ENCODE results near the gene POLR2B.

The POLR2B gene

DNA sequence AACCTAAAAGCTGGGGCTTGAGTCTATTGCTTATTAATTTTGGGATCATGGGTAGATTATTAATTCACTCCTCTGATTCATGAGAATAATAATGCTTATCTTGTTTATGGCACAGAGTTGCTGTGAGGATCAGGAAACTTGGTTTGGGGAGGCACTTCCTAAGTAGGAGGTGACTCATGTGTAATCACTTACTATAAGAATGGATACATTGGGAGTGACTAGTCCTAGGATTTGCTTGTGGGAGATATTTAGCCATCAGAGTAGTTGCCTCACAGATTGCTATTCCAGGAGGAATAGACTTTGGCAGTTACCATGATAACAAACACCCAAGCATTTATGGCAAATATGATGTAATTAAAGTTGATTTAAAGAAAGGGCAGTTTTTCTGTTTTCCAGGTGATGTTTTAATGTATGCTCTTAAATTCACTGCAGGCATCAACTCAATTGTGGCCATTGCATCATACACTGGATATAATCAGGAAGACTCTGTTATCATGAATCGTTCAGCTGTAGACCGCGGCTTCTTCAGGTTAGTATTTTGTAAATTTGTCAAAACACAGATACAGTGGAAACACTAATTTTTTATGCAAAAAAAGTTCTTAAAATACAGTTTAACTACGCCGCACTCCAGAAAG lies 41.9 kb downstream of the POLR2B start:
- WGBS (ENCODE audit: extremely low coverage, insufficient coverage, low lambda C conversion rate) = no CpG with 5 or more reads among the region's 5 CpGs

DNA sequence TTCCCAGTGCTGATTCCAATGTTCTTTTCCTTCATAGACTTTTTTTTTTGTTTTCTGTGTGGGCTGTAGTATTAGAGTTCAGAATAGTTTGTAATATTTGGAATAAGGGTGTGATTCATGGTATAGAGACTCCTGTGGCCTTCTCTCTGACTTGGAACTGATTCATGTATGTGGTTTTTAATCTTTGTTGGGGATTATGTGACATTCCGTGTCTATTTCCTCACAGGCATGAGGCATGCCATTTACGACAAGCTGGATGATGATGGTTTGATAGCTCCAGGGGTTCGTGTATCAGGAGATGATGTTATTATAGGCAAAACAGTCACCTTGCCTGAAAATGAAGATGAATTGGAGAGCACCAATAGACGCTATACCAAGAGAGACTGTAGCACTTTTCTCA lies 44.4 kb downstream of the POLR2B start:
- Histone ChIP-seq H4K8ac (ENCODE audit: low read depth, low read length) (no peak overlapping the region), H4K5ac (ENCODE audit: low read length) (no peak overlapping the region), H3K18ac (ENCODE audit: low read length) (no peak overlapping the region), H3K36me3 (ENCODE audit: control insufficient read depth, insufficient read depth, low read length) (peaks cover 15% of the 10 kb centered on the region), H3K23ac (ENCODE audit: low read length) (no peak overlapping the region), H3K4me2 (ENCODE audit: low read length) (no peak overlapping the region), H3K4me1 (ENCODE audit: control insufficient read depth, low read depth, low read length) (no peaks in the 10 kb centered on the region), H3K79me2 (ENCODE audit: control insufficient read depth, insufficient read depth, low read length) (no peaks in the 10 kb centered on the region), H3K9ac (ENCODE audit: low read length) (no peak overlapping the region), H3K4me3 (ENCODE audit: low read length) (no peak overlapping the region), H2AK5ac (ENCODE audit: low read length) (no peak overlapping the region), H3K27ac (ENCODE audit: low read depth, low read length) (no peak overlapping the region), H3K27me3 (ENCODE audit: insufficient read depth, low read length, poor library complexity) (no peaks in the 10 kb centered on the region), H2BK15ac (replicated peaks; ENCODE audit: low read depth) (no peak overlapping the region), H3K4ac (ENCODE audit: low read depth, low read length) (no peak overlapping the region), H2BK5ac (ENCODE audit: low read length) (no peak overlapping the region), H3K79me1 (ENCODE audit: low read length) (no peaks in the 10 kb centered on the region), H2BK120ac (ENCODE audit: low read depth, low read length) (no peak overlapping the region), H3K56ac (ENCODE audit: low read length) (no peak overlapping the region)
- no peak for DNase-seq
- no CpG with 5 or more reads among the region's 4 CpGs for WGBS (ENCODE audit: extremely low coverage, insufficient coverage, low lambda C conversion rate)

More for the DNA sequence above, 41.9 kb downstream of the POLR2B start:
- Histone ChIP-seq H3K9ac (ENCODE audit: low read length) (no peak overlapping the region), H3K79me2 (ENCODE audit: control insufficient read depth, insufficient read depth, low read length) (no peaks in the 10 kb centered on the region), H3K36me3 (ENCODE audit: control insufficient read depth, insufficient read depth, low read length) (peaks cover 21% of the 10 kb centered on the region), H2BK5ac (ENCODE audit: low read length) (no peak overlapping the region), H3K4me1 (ENCODE audit: control insufficient read depth, low read depth, low read length) (no peaks in the 10 kb centered on the region), H3K18ac (ENCODE audit: low read length) (no peak overlapping the region), H3K79me1 (ENCODE audit: low read length) (no peaks in the 10 kb centered on the region), H4K8ac (ENCODE audit: low read depth, low read length) (no peak overlapping the region), H2BK15ac (replicated peaks; ENCODE audit: low read depth) (no peak overlapping the region), H3K4me3 (ENCODE audit: low read length) (no peak overlapping the region), H3K27me3 (ENCODE audit: insufficient read depth, low read length, poor library complexity) (no peaks in the 10 kb centered on the region), H3K4ac (ENCODE audit: low read depth, low read length) (no peak overlapping the region), H3K27ac (ENCODE audit: low read depth, low read length) (no peak overlapping the region), H2BK120ac (ENCODE audit: low read depth, low read length) (no peak overlapping the region), H3K56ac (ENCODE audit: low read length) (no peak overlapping the region), H4K5ac (ENCODE audit: low read length) (no peak overlapping the region), H3K4me2 (ENCODE audit: low read length) (no peak overlapping the region), H3K23ac (ENCODE audit: low read length) (no peak overlapping the region), H2AK5ac (ENCODE audit: low read length) (no peak overlapping the region)
- no peak for DNase-seq

DNA sequence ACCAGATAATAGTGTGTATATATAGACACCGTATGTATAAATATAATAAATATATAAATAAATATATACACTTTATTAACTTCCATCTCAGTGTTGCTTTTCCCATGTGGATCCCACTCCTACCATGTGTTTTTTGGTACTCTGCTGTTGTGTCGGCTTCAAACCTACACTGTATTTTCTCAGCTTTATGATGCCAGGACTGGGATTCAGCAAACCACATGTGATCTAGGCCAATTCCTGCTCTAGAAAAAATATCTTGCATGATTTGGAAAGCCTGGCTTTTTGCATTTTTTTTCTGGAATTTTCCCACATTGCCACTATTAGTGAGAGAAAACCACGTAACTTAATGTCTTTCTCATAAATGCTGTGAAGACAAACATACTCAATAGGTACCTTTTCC lies 55.8 kb downstream of the POLR2B start:
- Histone ChIP-seq H3K9ac (ENCODE audit: low read length) (no peak overlapping the region), H3K4me2 (ENCODE audit: low read length) (no peak overlapping the region), H3K56ac (ENCODE audit: low read length) (no peak overlapping the region), H3K4ac (ENCODE audit: low read depth, low read length) (no peak overlapping the region), H4K8ac (ENCODE audit: low read depth, low read length) (no peak overlapping the region), H2BK120ac (ENCODE audit: low read depth, low read length) (no peak overlapping the region), H3K36me3 (ENCODE audit: control insufficient read depth, insufficient read depth, low read length) (peaks cover 3% of the 10 kb centered on the region), H3K4me3 (ENCODE audit: low read length) (no peak overlapping the region), H3K27ac (ENCODE audit: low read depth, low read length) (no peak overlapping the region), H2AK5ac (ENCODE audit: low read length) (no peak overlapping the region), H3K23ac (ENCODE audit: low read length) (no peak overlapping the region), H3K18ac (ENCODE audit: low read length) (no peak overlapping the region), H2BK5ac (ENCODE audit: low read length) (no peak overlapping the region), H4K5ac (ENCODE audit: low read length) (no peak overlapping the region), H3K79me1 (ENCODE audit: low read length) (no peaks in the 10 kb centered on the region), H3K79me2 (ENCODE audit: control insufficient read depth, insufficient read depth, low read length) (no peaks in the 10 kb centered on the region), H3K4me1 (ENCODE audit: control insufficient read depth, low read depth, low read length) (no peaks in the 10 kb centered on the region), H3K27me3 (ENCODE audit: insufficient read depth, low read length, poor library complexity) (no peaks in the 10 kb centered on the region), H2BK15ac (replicated peaks; ENCODE audit: low read depth) (no peak overlapping the region)
- no CpG with 5 or more reads among the region's 3 CpGs for WGBS (ENCODE audit: extremely low coverage, insufficient coverage, low lambda C conversion rate)
- DNase-seq = no peak

DNA sequence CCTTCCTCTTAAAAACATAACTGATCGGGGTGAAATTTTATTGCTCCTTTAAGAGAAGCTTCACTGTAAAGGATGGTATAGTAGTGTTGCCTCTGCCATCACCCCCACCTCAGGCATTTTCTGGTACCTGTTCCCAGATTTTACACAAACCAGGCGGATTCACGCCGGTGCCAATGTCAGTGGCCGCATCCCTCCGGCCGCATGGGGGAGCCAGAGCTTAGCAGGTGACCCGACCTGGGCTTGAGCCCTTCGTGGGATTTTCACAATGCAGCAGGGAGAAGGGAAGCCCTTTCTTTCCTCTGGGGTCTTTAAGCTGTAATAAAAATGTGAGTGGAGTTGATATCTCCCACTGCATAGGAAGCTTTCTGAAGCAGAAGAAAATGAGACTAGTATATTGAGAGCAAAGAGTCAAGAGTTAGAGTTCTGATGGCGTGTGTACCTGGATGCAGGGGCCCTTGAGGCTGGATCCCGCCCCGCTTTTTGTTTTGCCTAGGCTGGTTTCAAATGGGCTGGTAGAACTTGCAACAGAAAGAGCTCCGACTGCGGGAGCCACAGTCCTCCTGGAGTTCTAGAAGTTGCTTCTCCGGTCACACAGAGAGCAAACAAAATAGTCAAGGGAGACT lies 59.4 kb downstream of the POLR2B start:
- DNase-seq = peak; percentile 75
- Histone ChIP-seq H3K4me2 (ENCODE audit: low read length) (no peak overlapping the region), H4K8ac (ENCODE audit: low read depth, low read length) (no peak overlapping the region), H3K36me3 (ENCODE audit: control insufficient read depth, insufficient read depth, low read length) (no peaks in the 10 kb centered on the region), H3K79me2 (ENCODE audit: control insufficient read depth, insufficient read depth, low read length) (no peaks in the 10 kb centered on the region), H3K4ac (ENCODE audit: low read depth, low read length) (no peak overlapping the region), H3K18ac (ENCODE audit: low read length) (no peak overlapping the region), H2BK15ac (replicated peaks; ENCODE audit: low read depth) (peak overlapping the region; percentile 1), H3K56ac (ENCODE audit: low read length) (peak overlapping the region; percentile 54), H2BK5ac (ENCODE audit: low read length) (no peak overlapping the region), H3K27ac (ENCODE audit: low read depth, low read length) (no peak overlapping the region), H3K27me3 (ENCODE audit: insufficient read depth, low read length, poor library complexity) (no peaks in the 10 kb centered on the region), H2BK120ac (ENCODE audit: low read depth, low read length) (no peak overlapping the region), H3K23ac (ENCODE audit: low read length) (no peak overlapping the region), H3K79me1 (ENCODE audit: low read length) (no peaks in the 10 kb centered on the region), H3K4me3 (ENCODE audit: low read length) (no peak overlapping the region), H3K4me1 (ENCODE audit: control insufficient read depth, low read depth, low read length) (no peaks in the 10 kb centered on the region), H3K9ac (ENCODE audit: low read length) (no peak overlapping the region), H4K5ac (ENCODE audit: low read length) (no peak overlapping the region), H2AK5ac (ENCODE audit: low read length) (no peak overlapping the region)
- no CpG with 5 or more reads among the region's 15 CpGs for WGBS (ENCODE audit: extremely low coverage, insufficient coverage, low lambda C conversion rate)

DNA sequence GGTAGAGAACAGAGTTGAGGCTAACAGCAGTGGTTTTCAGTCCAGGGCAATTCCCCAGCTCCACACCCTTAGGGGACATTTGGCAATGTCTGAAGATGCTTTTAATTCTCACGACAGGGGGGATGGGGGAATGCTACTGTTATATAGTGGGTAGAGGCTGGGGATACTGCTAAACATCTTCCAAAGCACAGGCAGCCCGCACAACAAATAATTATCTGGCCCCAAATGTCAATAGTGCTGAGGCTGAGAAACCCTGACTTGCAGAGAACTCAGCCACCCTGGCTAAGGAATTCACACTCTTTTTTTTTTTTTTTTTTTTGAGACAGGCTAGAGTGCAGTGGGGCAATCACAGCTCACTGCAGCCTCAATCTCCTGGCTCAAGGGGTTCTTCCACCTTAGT lies 60.6 kb downstream of the POLR2B start:
- H3K27ac ChIP-seq (ENCODE audit: low read depth, low read length) = peak overlapping the region; percentile 2
- H3K79me1 ChIP-seq (ENCODE audit: low read length) = no peaks in the 10 kb centered on the region
- H3K9ac ChIP-seq (ENCODE audit: low read length) = no peak overlapping the region
- H3K4ac ChIP-seq (ENCODE audit: low read depth, low read length) = no peak overlapping the region
- no peak overlapping the region for H4K5ac ChIP-seq (ENCODE audit: low read length)
- H2AK5ac ChIP-seq (ENCODE audit: low read length) = no peak overlapping the region
- no peaks in the 10 kb centered on the region for H3K36me3 ChIP-seq (ENCODE audit: control insufficient read depth, insufficient read depth, low read length)
- H2BK5ac ChIP-seq (ENCODE audit: low read length) = no peak overlapping the region
- no peak overlapping the region for H3K23ac ChIP-seq (ENCODE audit: low read length)
- no peaks in the 10 kb centered on the region for H3K79me2 ChIP-seq (ENCODE audit: control insufficient read depth, insufficient read depth, low read length)
- H3K4me1 ChIP-seq (ENCODE audit: control insufficient read depth, low read depth, low read length) = no peaks in the 10 kb centered on the region
- H3K18ac ChIP-seq (ENCODE audit: low read length) = peak overlapping the region; percentile 41
- peak; percentile 58 for DNase-seq
- no CpG with 5 or more reads among the region's 2 CpGs for WGBS (ENCODE audit: extremely low coverage, insufficient coverage, low lambda C conversion rate)
- peak overlapping the region; percentile 56 for H2BK120ac ChIP-seq (ENCODE audit: low read depth, low read length)
- H3K4me3 ChIP-seq (ENCODE audit: low read length) = no peak overlapping the region
- H3K4me2 ChIP-seq (ENCODE audit: low read length) = no peak overlapping the region
- H3K27me3 ChIP-seq (ENCODE audit: insufficient read depth, low read length, poor library complexity) = no peaks in the 10 kb centered on the region
- no peak overlapping the region for H2BK15ac ChIP-seq (replicated peaks; ENCODE audit: low read depth)
- no peak overlapping the region for H3K56ac ChIP-seq (ENCODE audit: low read length)
- no peak overlapping the region for H4K8ac ChIP-seq (ENCODE audit: low read depth, low read length)

DNA sequence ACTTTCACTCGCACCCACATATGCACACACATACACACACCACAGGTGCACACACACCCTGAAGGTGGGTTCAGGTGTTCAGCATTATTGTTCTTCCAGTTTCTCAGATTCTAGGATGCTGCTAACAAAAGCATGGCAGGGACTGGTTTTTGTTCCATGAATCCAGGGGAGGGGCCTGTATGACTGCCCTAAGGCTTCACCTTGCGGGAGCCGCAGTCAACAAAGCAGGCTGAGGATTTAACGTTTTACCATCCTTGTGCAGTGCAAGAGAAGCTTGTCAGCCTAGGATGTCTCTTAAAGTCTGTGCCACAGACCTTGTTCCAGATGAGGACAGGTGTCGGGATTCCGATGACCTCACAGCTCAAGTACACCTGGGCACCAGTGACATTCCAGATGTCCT lies 61.8 kb downstream of the POLR2B start:
- Histone ChIP-seq H2BK5ac (ENCODE audit: low read length) (no peak overlapping the region), H2AK5ac (ENCODE audit: low read length) (no peak overlapping the region), H3K18ac (ENCODE audit: low read length) (no peak overlapping the region), H3K79me2 (ENCODE audit: control insufficient read depth, insufficient read depth, low read length) (no peaks in the 10 kb centered on the region), H2BK120ac (ENCODE audit: low read depth, low read length) (no peak overlapping the region), H3K4ac (ENCODE audit: low read depth, low read length) (no peak overlapping the region), H3K23ac (ENCODE audit: low read length) (no peak overlapping the region), H3K4me2 (ENCODE audit: low read length) (no peak overlapping the region), H3K79me1 (ENCODE audit: low read length) (no peaks in the 10 kb centered on the region), H3K36me3 (ENCODE audit: control insufficient read depth, insufficient read depth, low read length) (no peaks in the 10 kb centered on the region), H4K8ac (ENCODE audit: low read depth, low read length) (no peak overlapping the region), H3K4me1 (ENCODE audit: control insufficient read depth, low read depth, low read length) (no peaks in the 10 kb centered on the region), H3K56ac (ENCODE audit: low read length) (no peak overlapping the region), H2BK15ac (replicated peaks; ENCODE audit: low read depth) (no peak overlapping the region), H3K9ac (ENCODE audit: low read length) (no peak overlapping the region), H3K27me3 (ENCODE audit: insufficient read depth, low read length, poor library complexity) (no peaks in the 10 kb centered on the region), H3K27ac (ENCODE audit: low read depth, low read length) (no peak overlapping the region), H3K4me3 (ENCODE audit: low read length) (no peak overlapping the region), H4K5ac (ENCODE audit: low read length) (no peak overlapping the region)
- no peak for DNase-seq
- WGBS (ENCODE audit: extremely low coverage, insufficient coverage, low lambda C conversion rate) = no CpG with 5 or more reads among the region's 6 CpGs

Data from mesendoderm (in vitro differentiated cells).